GM21528 (cell line): ENCODE measurements around the gene ADPRS.

Source experiments
- ATAC-seq: cut with Tn5 transposase; IDR thresholded peaks from one replicate; pipeline ENCODE4 v1.9.1; 2021; ENCODE audit warnings: mild to moderate bottlenecking, moderate library complexity; ENCODE audit not compliant: unreplicated experiment, low FRiP score

The ADPRS gene

GRCh38 chr1:36101546-36101945 lies 12.9 kb downstream of the ADPRS start:
- ATAC-seq: no peak

- ATAC-seq: no peak
These were observed 17.6 kb downstream of the ADPRS start for GRCh38 chr1:36106269-36106668.

- ATAC-seq: no peak
These were observed 18.7 kb downstream of the ADPRS start for GRCh38 chr1:36107394-36107793.

- ATAC-seq: no peak
These were observed 19.6 kb downstream of the ADPRS start for GRCh38 chr1:36108314-36108713.

GRCh38 chr1:36109041-36109679 lies 20.5 kb downstream of the ADPRS start:
- ATAC-seq: no peak

- no peak for ATAC-seq
These were observed 22.5 kb downstream of the ADPRS start for GRCh38 chr1:36111151-36111550.

GRCh38 chr1:36112823-36113222 lies 24.1 kb downstream of the ADPRS start:
- no peak for ATAC-seq

GRCh38 chr1:36114371-36114770 lies 25.7 kb downstream of the ADPRS start:
- no peak for ATAC-seq

GRCh38 chr1:36115200-36115669 lies 26.5 kb downstream of the ADPRS start:
- ATAC-seq: no peak

GRCh38 chr1:36115931-36116330 lies 27.2 kb downstream of the ADPRS start:
- ATAC-seq: no peak

- ATAC-seq: no peak
These were observed 28.2 kb downstream of the ADPRS start for GRCh38 chr1:36116901-36117300.

- no peak for ATAC-seq
These were observed 29.9 kb downstream of the ADPRS start for GRCh38 chr1:36118447-36119204.

GRCh38 chr1:36119456-36119855 lies 30.8 kb downstream of the ADPRS start:
- no peak for ATAC-seq

- ATAC-seq: no peak
These were observed 33.7 kb downstream of the ADPRS start for GRCh38 chr1:36122062-36123030.

- ATAC-seq: no peak
These were observed 34.7 kb downstream of the ADPRS start for GRCh38 chr1:36123356-36123755.

GRCh38 chr1:36124404-36125128 lies 35.9 kb downstream of the ADPRS start:
- no peak for ATAC-seq

- ATAC-seq: no peak
These were observed 36.7 kb downstream of the ADPRS start, which contains the start of gene COL8A2 for GRCh38 chr1:36125129-36125991. Gene COL8A2, minus strand, starts transcription at chr1:36125222. Its CDS starts 24,980 bp downstream, at chr1:36100242.

- ATAC-seq: no peak
These were observed 37.5 kb downstream of the ADPRS start for GRCh38 chr1:36126005-36126716.
